NCI-H1694 (cell line): ENCODE results near the gene C9orf85.
"Not testable (repeated sequence)": the region's sequence is repeated elsewhere in the genome, so short reads cannot be mapped to it uniquely, and the experiment has no call there.

Experiments used
- DNase-seq: peaks from one replicate; lab custom pipeline; 2025; lab: John Stamatoyannopoulos, UW

Gene C9orf85

DNA sequence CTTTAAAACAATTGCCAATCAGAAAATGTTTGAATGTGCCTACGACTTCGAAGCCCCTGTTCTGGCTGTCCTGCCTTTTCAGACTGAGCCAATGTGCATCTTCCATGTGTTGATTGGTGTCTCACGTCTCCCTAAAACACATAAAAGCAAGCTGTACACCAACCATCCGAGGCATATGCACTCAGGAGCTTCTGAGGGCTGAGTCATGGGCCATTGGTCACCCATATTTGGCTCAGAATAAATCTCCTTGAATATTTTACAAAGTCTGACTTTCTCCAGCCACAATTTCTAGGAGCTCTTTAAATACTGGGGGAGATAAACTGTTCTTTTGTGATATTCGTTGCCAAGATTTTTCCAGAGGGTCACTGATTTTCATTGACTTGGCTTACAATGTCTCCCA lies 95.1 kb downstream of the C9orf85 start:
- no peak for DNase-seq

DNA sequence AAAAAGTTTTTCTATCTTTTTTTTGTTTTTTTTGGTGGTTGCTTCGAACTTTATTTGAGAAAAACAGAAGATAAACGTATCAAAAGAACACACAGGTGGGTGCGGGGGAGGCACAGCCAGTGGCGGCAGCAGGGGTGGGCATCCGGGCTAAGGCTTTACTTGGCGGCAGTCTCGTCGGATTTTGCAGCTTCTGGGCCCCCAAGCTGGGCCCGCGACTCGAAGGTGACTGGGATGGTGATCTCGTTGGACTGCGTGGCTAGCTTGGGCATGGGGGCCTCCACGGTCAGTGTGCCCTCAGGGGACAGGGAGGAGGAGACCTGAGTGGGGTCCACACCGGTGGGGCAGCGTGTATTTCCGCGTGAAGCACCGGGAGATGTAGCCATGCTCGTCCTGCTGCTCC lies 96.3 kb downstream of the C9orf85 start:
- not testable (repeated sequence) for DNase-seq

DNA sequence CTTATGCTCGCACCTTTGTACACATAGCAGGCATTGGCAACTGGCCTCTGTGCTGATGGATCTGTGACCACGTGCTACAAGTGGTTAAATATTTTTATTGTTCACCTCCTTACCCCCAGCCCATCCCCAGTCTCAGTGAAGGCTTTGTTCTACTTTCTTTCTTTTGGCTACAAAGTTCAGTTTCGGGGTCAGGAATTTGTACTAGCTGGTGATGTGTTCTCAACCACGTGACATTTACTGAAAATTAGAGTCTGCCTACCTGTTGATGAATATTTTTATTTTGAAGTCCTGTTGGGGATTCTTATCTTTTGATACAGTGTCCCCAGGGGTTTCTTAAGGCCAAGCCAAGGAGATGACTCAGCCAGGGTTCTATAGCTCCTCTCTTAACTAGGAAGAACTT lies 101.2 kb downstream of the C9orf85 start:
- DNase-seq = no peak

DNA sequence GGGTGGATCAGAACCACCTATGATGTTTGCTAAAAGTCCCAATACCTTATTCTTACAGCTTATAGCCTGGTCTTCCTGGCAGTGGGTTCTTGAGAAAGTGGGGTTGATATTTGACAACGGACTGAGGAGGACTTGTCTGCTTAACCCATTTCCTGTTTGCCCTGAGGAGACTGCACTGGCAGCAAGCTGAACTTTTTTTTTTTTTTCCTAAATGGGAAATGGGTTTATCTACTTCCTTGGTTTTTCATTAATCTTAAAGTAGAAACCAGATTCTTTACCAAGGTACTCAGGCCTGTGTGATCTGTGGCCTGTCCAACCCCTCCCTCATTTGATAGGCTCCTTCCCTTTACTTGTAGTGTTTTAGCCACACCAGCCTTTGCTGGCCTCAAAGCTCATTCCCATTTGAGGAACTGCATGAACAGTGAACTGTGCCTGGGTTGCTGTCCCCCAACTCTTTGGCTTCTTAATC lies 101.9 kb downstream of the C9orf85 start:
- DNase-seq = no peak

DNA sequence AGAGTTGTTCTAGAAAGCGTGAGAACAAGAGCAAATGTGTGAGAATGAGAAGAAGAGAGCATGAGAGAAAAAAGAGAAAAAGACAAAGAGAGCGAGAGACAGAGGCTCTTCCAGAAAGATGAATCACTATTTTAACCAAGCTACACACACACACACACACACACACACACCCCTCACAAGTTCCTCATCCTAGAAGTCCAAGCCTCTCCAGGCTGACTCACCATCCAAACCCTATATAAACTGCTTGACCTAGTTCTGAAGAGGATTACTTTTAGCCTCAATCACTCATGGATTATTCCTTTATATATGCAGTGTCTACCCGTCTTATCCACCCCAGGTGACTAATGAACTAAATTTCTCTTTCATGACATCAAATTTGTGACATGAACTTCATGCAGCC lies 111.4 kb downstream of the C9orf85 start:
- DNase-seq = no peak
